Measurements from ENCODE around the gene ORAI3. TPM values are rescaled to one million over a fixed set of nuclear protein-coding genes. Genes with fewer than 3 reads are reported as not detected.
A peak's percentile ranks its signal among the peaks of the same experiment; 100 is the strongest.

The ORAI3 gene
- total RNA-seq, 1 donor from 2014 or later, result 19.5 TPM

DNA sequence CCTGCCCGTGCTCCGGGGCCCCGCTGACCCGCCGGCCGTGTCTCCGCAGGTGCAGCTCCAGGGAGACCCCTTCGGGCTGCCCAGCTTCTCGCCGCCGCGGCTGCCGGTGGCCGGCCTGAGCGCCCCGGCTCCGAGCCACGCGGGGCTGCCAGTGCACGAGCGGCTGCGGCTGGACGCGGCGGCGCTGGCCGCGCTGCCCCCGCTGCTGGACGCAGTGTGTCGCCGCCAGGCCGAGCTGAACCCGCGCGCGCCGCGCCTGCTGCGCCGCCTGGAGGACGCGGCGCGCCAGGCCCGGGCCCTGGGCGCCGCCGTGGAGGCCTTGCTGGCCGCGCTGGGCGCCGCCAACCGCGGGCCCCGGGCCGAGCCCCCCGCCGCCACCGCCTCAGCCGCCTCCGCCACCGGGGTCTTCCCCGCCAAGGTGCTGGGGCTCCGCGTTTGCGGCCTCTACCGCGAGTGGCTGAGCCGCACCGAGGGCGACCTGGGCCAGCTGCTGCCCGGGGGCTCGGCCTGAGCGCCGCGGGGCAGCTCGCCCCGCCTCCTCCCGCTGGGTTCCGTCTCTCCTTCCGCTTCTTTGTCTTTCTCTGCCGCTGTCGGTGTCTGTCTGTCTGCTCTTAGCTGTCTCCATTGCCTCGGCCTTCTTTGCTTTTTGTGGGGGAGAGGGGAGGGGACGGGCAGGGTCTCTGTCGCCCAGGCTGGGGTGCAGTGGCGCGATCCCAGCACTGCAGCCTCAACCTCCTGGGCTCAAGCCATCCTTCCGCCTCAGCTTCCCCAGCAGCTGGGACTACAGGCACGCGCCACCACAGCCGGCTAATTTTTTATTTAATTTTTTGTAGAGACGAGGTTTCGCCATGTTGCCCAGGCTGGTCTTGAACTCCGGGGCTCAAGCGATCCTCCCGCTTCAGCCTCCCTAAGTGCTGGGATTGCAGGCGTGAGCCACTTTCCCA is 46.6 kb upstream of the ORAI3 start:
- Histone ChIP-seq H3K4me1 (peaks cover 24% of the 10 kb centered on the region), H3K27ac (peak overlapping the region; percentile 84), H3K4me3 (peak overlapping the region; percentile 56), H3K9me3 (no peaks in the 10 kb centered on the region), H3K36me3 (no peaks in the 10 kb centered on the region), H3K27me3 (no peaks in the 10 kb centered on the region)
- TF ChIP-seq, protein P1, sequence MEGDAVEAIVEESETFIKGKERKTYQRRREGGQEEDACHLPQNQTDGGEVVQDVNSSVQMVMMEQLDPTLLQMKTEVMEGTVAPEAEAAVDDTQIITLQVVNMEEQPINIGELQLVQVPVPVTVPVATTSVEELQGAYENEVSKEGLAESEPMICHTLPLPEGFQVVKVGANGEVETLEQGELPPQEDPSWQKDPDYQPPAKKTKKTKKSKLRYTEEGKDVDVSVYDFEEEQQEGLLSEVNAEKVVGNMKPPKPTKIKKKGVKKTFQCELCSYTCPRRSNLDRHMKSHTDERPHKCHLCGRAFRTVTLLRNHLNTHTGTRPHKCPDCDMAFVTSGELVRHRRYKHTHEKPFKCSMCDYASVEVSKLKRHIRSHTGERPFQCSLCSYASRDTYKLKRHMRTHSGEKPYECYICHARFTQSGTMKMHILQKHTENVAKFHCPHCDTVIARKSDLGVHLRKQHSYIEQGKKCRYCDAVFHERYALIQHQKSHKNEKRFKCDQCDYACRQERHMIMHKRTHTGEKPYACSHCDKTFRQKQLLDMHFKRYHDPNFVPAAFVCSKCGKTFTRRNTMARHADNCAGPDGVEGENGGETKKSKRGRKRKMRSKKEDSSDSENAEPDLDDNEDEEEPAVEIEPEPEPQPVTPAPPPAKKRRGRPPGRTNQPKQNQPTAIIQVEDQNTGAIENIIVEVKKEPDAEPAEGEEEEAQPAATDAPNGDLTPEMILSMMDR (IDR thresholded peaks at IDR 0.05), result no peak
- peak; percentile 95 for ATAC-seq
- peak; percentile 90 for DNase-seq
- intact Hi-C loops (cut with DNase I), result no loop called here

DNA sequence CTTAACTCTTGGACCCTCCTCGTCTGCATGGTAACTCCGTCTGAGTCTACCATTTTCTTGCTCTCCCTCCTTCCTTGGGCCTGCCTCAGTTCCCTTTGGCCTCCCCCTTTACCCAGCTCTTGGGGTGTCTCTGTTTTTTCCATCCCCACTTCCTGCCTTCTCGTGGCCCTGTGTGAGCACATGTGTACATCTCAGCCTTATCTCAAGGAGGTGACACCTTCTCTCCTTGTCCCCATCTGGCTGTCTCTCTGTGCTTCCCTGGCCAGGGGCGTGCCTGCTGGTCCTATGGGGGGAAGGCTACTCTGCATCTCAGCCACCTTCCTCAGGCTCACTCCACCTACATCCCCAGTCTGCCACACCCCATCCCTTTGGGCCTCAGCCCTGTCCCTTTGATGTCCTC is 45.9 kb upstream of the ORAI3 start:
- Histone ChIP-seq H3K4me1 (peaks cover 21% of the 10 kb centered on the region), H3K27ac (peak overlapping the region; percentile 84), H3K4me3 (peak overlapping the region; percentile 56), H3K36me3 (no peaks in the 10 kb centered on the region), H3K9me3 (no peaks in the 10 kb centered on the region), H3K27me3 (no peaks in the 10 kb centered on the region)
- DNase-seq (no peak), ATAC-seq (no peak)
- intact Hi-C loops (cut with DNase I), result no loop called here
- TF ChIP-seq, protein P1 (IDR thresholded peaks at IDR 0.05), result no peak

DNA sequence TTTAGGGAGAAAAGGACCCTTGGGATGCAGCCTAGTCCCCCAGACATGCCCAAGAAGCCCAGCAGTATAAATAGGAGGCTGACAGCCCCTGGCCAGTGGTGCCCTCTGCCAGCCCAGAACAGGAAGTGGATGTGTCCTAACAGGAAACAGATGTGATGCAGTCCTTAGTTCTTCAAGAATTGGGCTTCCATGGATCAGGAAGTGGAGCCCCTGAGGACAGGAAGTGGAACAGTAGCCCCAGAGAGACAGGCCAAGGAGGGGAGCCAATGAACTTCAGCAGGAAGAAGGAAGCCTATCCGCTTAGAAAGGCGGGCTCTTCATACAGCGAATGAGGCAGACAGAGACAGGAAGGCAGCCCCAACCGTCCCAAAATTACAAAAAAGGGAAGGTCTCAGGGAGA is 45.3 kb upstream of the ORAI3 start:
- H3K9me3 ChIP-seq, result no peaks in the 10 kb centered on the region
- intact Hi-C loops (cut with DNase I), result no loop called here
- no peaks in the 10 kb centered on the region for H3K27me3 ChIP-seq
- no peak overlapping the region for H3K4me3 ChIP-seq
- TF ChIP-seq, protein P1 (IDR thresholded peaks at IDR 0.05), result no peak
- DNase-seq (no peak), ATAC-seq (peak; percentile 71)
- H3K27ac ChIP-seq, result peak overlapping the region; percentile 84
- no peaks in the 10 kb centered on the region for H3K36me3 ChIP-seq
- H3K4me1 ChIP-seq, result peaks cover 21% of the 10 kb centered on the region

DNA sequence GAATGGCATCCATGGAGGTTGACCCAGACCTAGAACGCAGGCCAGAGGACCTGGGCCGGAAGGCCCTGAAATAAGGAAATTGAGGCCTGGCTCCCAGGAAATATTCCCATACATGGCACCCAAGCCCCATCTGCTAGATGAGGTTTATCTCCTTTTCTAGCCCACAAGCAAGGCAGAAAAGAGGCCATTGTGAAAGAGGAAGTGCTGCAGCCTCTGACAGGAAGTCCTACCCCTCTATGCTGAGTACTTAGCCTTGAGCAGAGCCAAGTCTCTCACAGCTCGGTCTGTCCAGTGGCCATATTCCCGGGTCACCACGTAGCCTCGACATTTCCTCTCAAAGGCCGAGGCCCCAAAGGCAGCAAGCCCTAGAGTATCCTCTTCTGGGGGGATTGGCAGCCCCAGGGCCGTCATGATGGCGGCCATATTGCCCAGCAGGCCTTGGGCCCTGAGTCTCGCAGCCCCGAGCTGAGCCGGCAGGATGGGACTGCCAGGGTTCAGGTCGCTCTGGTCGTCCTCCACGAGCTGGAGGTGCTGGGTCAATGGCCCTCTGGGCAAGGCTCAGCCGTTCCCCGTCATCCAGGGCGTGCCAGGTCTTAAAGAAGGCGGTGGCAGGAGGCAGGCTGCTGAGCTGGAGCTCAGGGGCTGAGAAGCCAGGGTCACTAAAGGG is 44.6 kb upstream of the ORAI3 start:
- no peaks in the 10 kb centered on the region for H3K9me3 ChIP-seq
- H3K27ac ChIP-seq, result peak overlapping the region; percentile 84
- ATAC-seq (no peak), DNase-seq (no peak)
- peaks cover 21% of the 10 kb centered on the region for H3K4me1 ChIP-seq
- no peaks in the 10 kb centered on the region for H3K27me3 ChIP-seq
- no peak overlapping the region for H3K4me3 ChIP-seq
- no peaks in the 10 kb centered on the region for H3K36me3 ChIP-seq
- intact Hi-C loops (cut with DNase I), result no loop called here
- TF ChIP-seq, protein P1 (IDR thresholded peaks at IDR 0.05), result no peak

DNA sequence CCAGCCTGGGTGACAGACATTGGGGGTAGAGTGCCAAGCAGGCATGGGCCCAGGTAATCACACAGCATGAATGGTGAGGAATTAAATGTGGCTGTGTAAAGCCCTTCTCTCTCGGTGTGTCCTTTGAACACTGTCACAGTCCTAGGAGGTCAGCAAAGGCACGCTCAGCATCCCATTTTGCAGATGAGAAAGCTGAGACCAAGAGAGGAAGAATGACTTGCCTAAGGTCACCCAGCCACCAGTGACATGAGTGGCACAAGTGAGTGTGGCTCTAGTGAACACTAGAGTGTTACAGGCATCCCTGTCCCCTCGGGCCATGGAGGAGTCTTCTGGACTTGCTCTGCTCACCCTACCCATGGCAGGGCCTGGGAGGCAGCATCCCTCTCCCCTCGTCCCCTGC is 41.8 kb upstream of the ORAI3 start:
- Histone ChIP-seq H3K27ac (no peak overlapping the region), H3K4me1 (peaks cover 11% of the 10 kb centered on the region), H3K9me3 (no peaks in the 10 kb centered on the region), H3K36me3 (no peaks in the 10 kb centered on the region), H3K27me3 (no peaks in the 10 kb centered on the region), H3K4me3 (no peak overlapping the region)
- TF ChIP-seq, protein P1 (IDR thresholded peaks at IDR 0.05), result no peak
- intact Hi-C loops (cut with DNase I), result no loop called here
- DNase-seq (no peak), ATAC-seq (no peak)

Data from upper lobe of right lung (tissue), 1 donor.